ENCODE results near the gene SH2D3C.

GRCh38 chr9:127703289-127703946 is 75.0 kb downstream of the SH2D3C start:
- TF ChIP-seq GATA2 (IDR thresholded peaks at IDR 0.05; ENCODE audit: low read depth, low read length) (no peak), GATA3 (IDR thresholded peaks at IDR 0.05; ENCODE audit: low read depth, low read length) (no peak)

Data from SH-SY5Y (cell line).